Right lobe of liver (tissue), 4 donors: Measurements from ENCODE around the gene ANKRD63.

Experiments
- CTCF ChIP-seq, 4 donors: fragments of 200-600 bp in 3 of 4; fragments of 450-650 bp in 1 of 4; IDR thresholded peaks; one replicate each; pipeline versions ENCODE4 v1.5.1 to v1.8.0; 2016 to 2022; ENCODE audit warnings: antibody characterized with exemption in 4 of 4, mild to moderate bottlenecking in 2 of 4
- POLR2A ChIP-seq: fragments of 450-650 bp; IDR thresholded peaks from one replicate; pipeline ENCODE4 v1.6.1; 2017; ENCODE audit warnings: antibody characterized with exemption, mild to moderate bottlenecking
- donor health status: DM: no; HTN: no; CAD: no.
- donor health status: DM: no; HTN: no; CAD: no.
- donor health status: DM: no; HTN: yes; CAD: no.

- TF ChIP-seq CTCF (IDR thresholded peaks at IDR 0.05) (no peak), POLR2A (no peak)
Observed at GRCh38 chr15:40266828-40267304, 16.0 kb downstream of the ANKRD63 start.
